Karpas-422 (cell line): ENCODE results near the gene NLRP10. TPM values are rescaled to one million over a fixed set of nuclear protein-coding genes. Genes with fewer than 3 reads are reported as not detected.

ENCODE experiments used
- DNase-seq: peaks from one replicate; pipeline ENCODE4 v3.0.0-alpha.2; 2015
- H2AFZ ChIP-seq: fragments of 200-600 bp; sonication (generic); 2 replicates; pipeline ENCODE4 v1.6.1; 2014; ENCODE audit warnings: antibody characterized with exemption, low read length, mixed read lengths
- H3K27ac ChIP-seq: fragments of 200-600 bp; sonication (generic); 2 replicates; pipeline ENCODE4 v1.5.1; 2014; ENCODE audit warnings: mild to moderate bottlenecking, low read length, moderate library complexity
- H3K27me3 ChIP-seq: fragments of 200-600 bp; sonication (generic); 2 replicates; pipeline ENCODE4 v1.6.1; 2014; ENCODE audit warnings: low read length, mixed read lengths
- H3K36me3 ChIP-seq: fragments of 200-600 bp; sonication (generic); 2 replicates; pipeline ENCODE4 v1.6.1; 2014; ENCODE audit warnings: low read length, mixed read lengths; ENCODE audit not compliant: insufficient read depth
- H3K4me1 ChIP-seq: fragments of 200-600 bp; sonication (generic); 2 replicates; pipeline ENCODE4 v1.6.1; 2014; ENCODE audit warnings: mild to moderate bottlenecking, low read length, mixed read lengths
- H3K4me2 ChIP-seq: fragments of 200-600 bp; sonication (generic); 2 replicates; pipeline ENCODE4 v1.6.1; 2014; ENCODE audit warnings: low read length, low read depth, mild to moderate bottlenecking; ENCODE audit not compliant: poor library complexity, severe bottlenecking
- H3K4me3 ChIP-seq: fragments of 200-600 bp; sonication (generic); 2 replicates; pipeline ENCODE4 v1.5.1; 2014; ENCODE audit warnings: mild to moderate bottlenecking, antibody characterized with exemption, low read length, mixed read lengths
- H3K79me2 ChIP-seq: fragments of 200-600 bp; sonication (generic); 2 replicates; pipeline ENCODE4 v1.6.1; 2014; ENCODE audit warnings: mild to moderate bottlenecking, low read length, mixed read lengths
- H3K9ac ChIP-seq: fragments of 200-600 bp; sonication (generic); 2 replicates; pipeline ENCODE4 v1.6.0; 2014; ENCODE audit warnings: low read length
- H3K9me2 ChIP-seq: fragments of 200-600 bp; sonication (generic), shearing (Covaris generic); replicated peaks from 2 replicates; pipeline ENCODE4 v1.6.0; 2014; ENCODE audit warnings: mild to moderate bottlenecking, low read length, moderate library complexity; ENCODE audit not compliant: insufficient read depth
- H3K9me3 ChIP-seq: fragments of 300-700, 200-600 bp; sonication (generic); 2 replicates; pipeline ENCODE4 v1.6.1; 2014; ENCODE audit warnings: low read length, mixed read lengths
- H4K20me1 ChIP-seq: fragments of 200-600 bp; sonication (generic); 2 replicates; pipeline ENCODE4 v1.6.1; 2014; ENCODE audit warnings: mild to moderate bottlenecking, antibody characterized with exemption, low read length, low read depth; ENCODE audit not compliant: insufficient read depth
- total RNA-seq: library from RNA; depleted of rRNA; stranded (reverse); fragments of >200 nt; shearing (Covaris generic); gene quantifications from 2 replicates; pipeline ENCODE4 v1.2.3, GENCODE V29; 2014; ENCODE audit warnings: low replicate concordance

The NLRP10 gene
- total RNA-seq, 1 experiment from 2014 or later, result not detected

GRCh38 chr11:7969756-7970646 lies 4.8 kb upstream of the NLRP10 start:
- H3K79me2 ChIP-seq, result no peaks in the 10 kb centered on the region
- no peaks in the 10 kb centered on the region for H3K9me3 ChIP-seq
- no peak overlapping the region for H2AFZ ChIP-seq
- H3K27me3 ChIP-seq, result no peaks in the 10 kb centered on the region
- no peak overlapping the region for H3K4me3 ChIP-seq
- no peak overlapping the region for H3K27ac ChIP-seq
- H3K9ac ChIP-seq, result no peak overlapping the region
- H3K36me3 ChIP-seq, result no peaks in the 10 kb centered on the region
- H3K9me2 ChIP-seq, result no peaks in the 10 kb centered on the region
- no peak for DNase-seq
- H3K4me1 ChIP-seq, result peaks cover 3% of the 10 kb centered on the region
- H4K20me1 ChIP-seq, result no peaks in the 10 kb centered on the region
- H3K4me2 ChIP-seq, result no peak overlapping the region

- no peaks in the 10 kb centered on the region for H3K9me2 ChIP-seq
- no peaks in the 10 kb centered on the region for H3K9me3 ChIP-seq
- H3K4me3 ChIP-seq, result no peak overlapping the region
- H2AFZ ChIP-seq, result no peak overlapping the region
- no peak overlapping the region for H3K27ac ChIP-seq
- no peak for DNase-seq
- H3K36me3 ChIP-seq, result no peaks in the 10 kb centered on the region
- peaks cover 17% of the 10 kb centered on the region for H3K4me1 ChIP-seq
- H3K27me3 ChIP-seq, result no peaks in the 10 kb centered on the region
- H3K9ac ChIP-seq, result no peak overlapping the region
- H3K79me2 ChIP-seq, result no peaks in the 10 kb centered on the region
- no peak overlapping the region for H3K4me2 ChIP-seq
- no peaks in the 10 kb centered on the region for H4K20me1 ChIP-seq
These were observed 3.4 kb upstream of the NLRP10 start for GRCh38 chr11:7968686-7969085.

- H3K27ac ChIP-seq, result no peak overlapping the region
- DNase-seq, result no peak
- H4K20me1 ChIP-seq, result no peaks in the 10 kb centered on the region
- no peak overlapping the region for H2AFZ ChIP-seq
- H3K9me2 ChIP-seq, result no peaks in the 10 kb centered on the region
- no peaks in the 10 kb centered on the region for H3K79me2 ChIP-seq
- peaks cover 21% of the 10 kb centered on the region for H3K4me1 ChIP-seq
- H3K4me2 ChIP-seq, result no peak overlapping the region
- H3K4me3 ChIP-seq, result no peak overlapping the region
- H3K9ac ChIP-seq, result no peak overlapping the region
- H3K36me3 ChIP-seq, result no peaks in the 10 kb centered on the region
- no peaks in the 10 kb centered on the region for H3K27me3 ChIP-seq
- no peaks in the 10 kb centered on the region for H3K9me3 ChIP-seq
These were observed 2.6 kb upstream of the NLRP10 start for GRCh38 chr11:7967826-7968225.

- Histone ChIP-seq H3K9ac (no peak overlapping the region), H3K27ac (no peak overlapping the region), H3K9me3 (no peaks in the 10 kb centered on the region), H2AFZ (no peak overlapping the region), H3K4me2 (no peak overlapping the region), H3K79me2 (no peaks in the 10 kb centered on the region), H3K27me3 (no peaks in the 10 kb centered on the region), H3K4me1 (peaks cover 21% of the 10 kb centered on the region), H3K4me3 (no peak overlapping the region), H4K20me1 (no peaks in the 10 kb centered on the region), H3K9me2 (no peaks in the 10 kb centered on the region), H3K36me3 (no peaks in the 10 kb centered on the region)
- DNase-seq, result no peak
These were observed 1.9 kb upstream of the NLRP10 start for GRCh38 chr11:7967097-7967496.

GRCh38 chr11:7964873-7965272 lies 374 bp downstream of the NLRP10 start:
- H3K4me1 ChIP-seq, result peaks cover 21% of the 10 kb centered on the region
- DNase-seq, result no peak
- H3K9me2 ChIP-seq, result no peaks in the 10 kb centered on the region
- H3K79me2 ChIP-seq, result no peaks in the 10 kb centered on the region
- H3K27me3 ChIP-seq, result no peaks in the 10 kb centered on the region
- H3K9ac ChIP-seq, result no peak overlapping the region
- no peaks in the 10 kb centered on the region for H3K36me3 ChIP-seq
- no peaks in the 10 kb centered on the region for H4K20me1 ChIP-seq
- H3K4me3 ChIP-seq, result 0 out of 2 replicates have a peak overlapping the region, but pooled peaks have one; percentile 7
- peak overlapping the region; percentile 55 for H3K4me2 ChIP-seq
- no peak overlapping the region for H3K27ac ChIP-seq
- H3K9me3 ChIP-seq, result no peaks in the 10 kb centered on the region
- no peak overlapping the region for H2AFZ ChIP-seq

GRCh38 chr11:7964261-7964660 lies 986 bp downstream of the NLRP10 start:
- Histone ChIP-seq H2AFZ (no peak overlapping the region), H3K4me2 (peak overlapping the region; percentile 55), H3K27me3 (no peaks in the 10 kb centered on the region)

GRCh38 chr11:7955191-7955590 lies 10.1 kb downstream of the NLRP10 start:
- H3K4me3 ChIP-seq, result no peak overlapping the region
- H3K36me3 ChIP-seq, result no peaks in the 10 kb centered on the region
- no peaks in the 10 kb centered on the region for H3K9me2 ChIP-seq
- H4K20me1 ChIP-seq, result no peaks in the 10 kb centered on the region
- H3K9ac ChIP-seq, result no peak overlapping the region
- no peaks in the 10 kb centered on the region for H3K27me3 ChIP-seq
- no peak overlapping the region for H3K4me2 ChIP-seq
- no peaks in the 10 kb centered on the region for H3K79me2 ChIP-seq
- no peaks in the 10 kb centered on the region for H3K9me3 ChIP-seq
- no peak overlapping the region for H2AFZ ChIP-seq
- peaks cover 2% of the 10 kb centered on the region; the same call in 1 of the 2 replicates for H3K4me1 ChIP-seq
- no peak overlapping the region for H3K27ac ChIP-seq
- no peak for DNase-seq

More at GRCh38 chr11:7964261-7964660, 986 bp downstream of the NLRP10 start:
- Histone ChIP-seq H3K9ac (no peak overlapping the region), H3K4me1 (peaks cover 21% of the 10 kb centered on the region), H3K79me2 (no peaks in the 10 kb centered on the region), H4K20me1 (no peaks in the 10 kb centered on the region), H3K36me3 (no peaks in the 10 kb centered on the region), H3K27ac (no peak overlapping the region), H3K9me3 (no peaks in the 10 kb centered on the region), H3K9me2 (no peaks in the 10 kb centered on the region), H3K4me3 (peak overlapping the region; percentile 7)
- peak; percentile 78 for DNase-seq

- H3K27ac ChIP-seq, result no peak overlapping the region
- no peak overlapping the region for H3K4me2 ChIP-seq
- H2AFZ ChIP-seq, result no peak overlapping the region
- H3K27me3 ChIP-seq, result no peaks in the 10 kb centered on the region
- H4K20me1 ChIP-seq, result no peaks in the 10 kb centered on the region
- H3K79me2 ChIP-seq, result no peaks in the 10 kb centered on the region
- no peak for DNase-seq
- H3K9ac ChIP-seq, result no peak overlapping the region
- no peak overlapping the region for H3K4me3 ChIP-seq
- H3K4me1 ChIP-seq, result no peaks in the 10 kb centered on the region
- no peaks in the 10 kb centered on the region for H3K9me2 ChIP-seq
- no peaks in the 10 kb centered on the region for H3K36me3 ChIP-seq
- H3K9me3 ChIP-seq, result no peaks in the 10 kb centered on the region; the same call in 1 of the 2 replicates
These were observed 15.3 kb downstream of the NLRP10 start for GRCh38 chr11:7949934-7950333.
